Stimulated activated naive CD4-positive, alpha-beta T cell treated with Interleukin-2 at 50 U/mL for 16 hours (primary cell): Measurements from ENCODE around the gene FOXRED2.

Experiments
- DNase-seq: peaks from one replicate; lab custom pipeline; 2025; lab: John Stamatoyannopoulos, UW

The FOXRED2 gene

GRCh38 chr22:36449596-36450175 is 57.2 kb downstream of the FOXRED2 start:
- no peak for DNase-seq

DNA sequence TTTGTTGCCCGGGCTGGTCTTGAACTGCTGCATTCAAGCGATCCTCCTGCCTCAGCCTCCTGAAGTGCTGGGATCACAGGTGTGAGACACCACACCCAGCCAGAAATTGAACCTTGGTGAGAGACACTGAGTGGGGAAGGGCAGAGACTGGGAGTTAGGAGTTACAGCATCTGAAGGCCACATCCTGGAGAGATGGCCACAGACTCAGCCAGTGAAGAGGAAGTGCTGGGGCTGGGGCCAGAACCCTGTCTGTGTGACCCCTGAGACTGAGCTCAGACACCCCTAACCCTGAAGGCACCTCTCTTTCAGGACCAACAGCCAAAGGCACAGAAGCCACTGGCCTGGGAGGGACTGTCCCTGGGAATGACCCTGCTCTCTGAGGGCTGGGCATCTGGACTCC is 59.2 kb downstream of the FOXRED2 start:
- DNase-seq = no peak

GRCh38 chr22:36445158-36445668 is 61.6 kb downstream of the FOXRED2 start:
- DNase-seq = no peak

DNA sequence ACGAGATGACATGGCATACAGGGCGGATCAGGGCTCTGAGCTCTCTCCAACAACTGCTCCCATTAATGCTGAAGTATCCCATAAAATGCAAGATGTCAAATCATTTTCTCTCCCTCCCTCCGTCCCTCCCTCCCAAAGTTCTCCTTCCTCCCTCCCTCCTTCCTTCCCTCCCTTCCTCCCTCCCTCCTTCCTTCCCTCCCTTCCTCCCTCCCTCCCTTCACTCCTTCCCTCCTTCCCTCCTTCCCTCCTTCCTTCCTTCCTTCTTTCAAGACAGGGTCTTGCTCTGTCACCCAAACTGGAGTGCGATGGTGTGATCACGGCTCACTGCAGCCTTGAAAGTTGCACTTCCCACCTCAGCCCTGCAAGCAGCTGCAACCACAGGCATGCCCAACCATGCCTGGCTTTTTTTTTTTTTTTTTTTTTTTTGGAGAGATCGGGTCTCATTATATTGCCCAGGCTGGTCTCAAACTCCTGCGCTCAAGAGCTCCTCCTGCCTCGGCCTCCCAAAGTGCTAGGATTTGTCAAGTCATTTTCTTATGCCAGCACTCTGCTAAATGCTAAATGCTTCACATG is 63.6 kb downstream of the FOXRED2 start:
- no peak for DNase-seq

- no peak for DNase-seq
Measured at GRCh38 chr22:36442506-36443197, 64.2 kb downstream of the FOXRED2 start.

- no peak for DNase-seq
Measured at GRCh38 chr22:36440429-36441002, 66.3 kb downstream of the FOXRED2 start.

GRCh38 chr22:36439481-36440271 is 67.2 kb downstream of the FOXRED2 start:
- no peak for DNase-seq
